Body of pancreas (tissue), 4 donors: ENCODE measurements around the gene SCN8A.

Source experiments
- CTCF ChIP-seq, 7 experiments: fragments of 450-650 bp in 4 of 7; fragments of 200-600 bp in 3 of 7; sonication (generic) in 3 of 7; IDR thresholded peaks; one replicate each; pipeline ENCODE4 v1.5.1; 2016 to 2019; ENCODE audit warnings: antibody characterized with exemption in 7 of 7
- POLR2A ChIP-seq, 3 donors: fragments of 450-650 bp; IDR thresholded peaks; one replicate each; pipeline ENCODE4 v1.6.1; 2016; ENCODE audit warnings: antibody characterized with exemption in 3 of 3, mild to moderate bottlenecking in 2 of 3

GRCh38 chr12:51855586-51856428, 264.8 kb downstream of the SCN8A start:
- TF ChIP-seq CTCF (IDR thresholded peaks at IDR 0.05) = no peak
- no peak for TF ChIP-seq POLR2A (IDR thresholded peaks at IDR 0.05)
